ENCODE results near the gene CPEB3. TPM values are rescaled to one million over a fixed set of nuclear protein-coding genes. Genes with fewer than 3 reads are reported as not detected.
"Not testable (repeated sequence)": the region's sequence is repeated elsewhere in the genome, so short reads cannot be mapped to it uniquely, and the experiment has no call there.

CPEB3 gene
- total RNA-seq, 1 donor from 2014 or later = 1.1 TPM

DNA sequence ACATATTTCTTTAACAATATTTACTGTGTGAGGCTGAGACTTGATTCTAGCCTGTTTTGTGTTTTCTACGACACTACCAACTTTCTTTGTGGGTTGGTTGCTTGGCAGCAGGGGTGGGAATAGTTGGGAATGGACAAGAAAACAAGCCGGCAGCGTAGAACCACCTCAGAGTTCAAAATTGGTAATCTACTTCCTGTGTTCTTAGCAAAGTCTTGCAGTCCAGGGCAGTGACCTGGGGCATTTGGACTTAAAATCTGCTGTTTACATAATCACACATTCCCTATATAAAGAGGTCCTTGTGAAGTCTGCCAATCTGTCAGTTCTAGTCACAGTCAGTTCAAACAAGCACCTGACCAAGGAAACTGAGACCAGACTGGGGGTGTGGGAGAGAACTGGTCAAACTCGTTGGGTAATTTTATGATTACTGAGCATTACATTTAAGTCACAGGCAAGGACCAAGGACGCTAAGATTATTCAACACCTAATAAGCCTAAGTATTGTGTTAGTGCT is 167.9 kb downstream of the CPEB3 start:
- Mint-ChIP-seq H3K9me3 (ENCODE audit: low read depth) (no peaks in the 10 kb centered on the region), H3K27ac (ENCODE audit: unreplicated experiment) (no peak overlapping the region), H3K4me1 (ENCODE audit: low read depth) (peaks cover 37% of the 10 kb centered on the region), H3K4me3 (ENCODE audit: unreplicated experiment) (no peak overlapping the region), H3K36me3 (ENCODE audit: low read depth) (peaks cover 2% of the 10 kb centered on the region), H3K27me3 (ENCODE audit: low read depth) (no peaks in the 10 kb centered on the region)
- TF ChIP-seq, protein P1, sequence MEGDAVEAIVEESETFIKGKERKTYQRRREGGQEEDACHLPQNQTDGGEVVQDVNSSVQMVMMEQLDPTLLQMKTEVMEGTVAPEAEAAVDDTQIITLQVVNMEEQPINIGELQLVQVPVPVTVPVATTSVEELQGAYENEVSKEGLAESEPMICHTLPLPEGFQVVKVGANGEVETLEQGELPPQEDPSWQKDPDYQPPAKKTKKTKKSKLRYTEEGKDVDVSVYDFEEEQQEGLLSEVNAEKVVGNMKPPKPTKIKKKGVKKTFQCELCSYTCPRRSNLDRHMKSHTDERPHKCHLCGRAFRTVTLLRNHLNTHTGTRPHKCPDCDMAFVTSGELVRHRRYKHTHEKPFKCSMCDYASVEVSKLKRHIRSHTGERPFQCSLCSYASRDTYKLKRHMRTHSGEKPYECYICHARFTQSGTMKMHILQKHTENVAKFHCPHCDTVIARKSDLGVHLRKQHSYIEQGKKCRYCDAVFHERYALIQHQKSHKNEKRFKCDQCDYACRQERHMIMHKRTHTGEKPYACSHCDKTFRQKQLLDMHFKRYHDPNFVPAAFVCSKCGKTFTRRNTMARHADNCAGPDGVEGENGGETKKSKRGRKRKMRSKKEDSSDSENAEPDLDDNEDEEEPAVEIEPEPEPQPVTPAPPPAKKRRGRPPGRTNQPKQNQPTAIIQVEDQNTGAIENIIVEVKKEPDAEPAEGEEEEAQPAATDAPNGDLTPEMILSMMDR (IDR thresholded peaks at IDR 0.05) = no peak
- DNase-seq (ENCODE audit: low spot score) = no peak

GRCh38 chr10:92121686-92122492 is 169.0 kb downstream of the CPEB3 start:
- peaks cover 2% of the 10 kb centered on the region for H3K36me3 Mint-ChIP-seq (ENCODE audit: low read depth)
- H3K27ac Mint-ChIP-seq (ENCODE audit: unreplicated experiment) = no peak overlapping the region
- TF ChIP-seq, protein P1 (IDR thresholded peaks at IDR 0.05) = no peak
- DNase-seq (ENCODE audit: low spot score) = no peak
- no peaks in the 10 kb centered on the region for H3K27me3 Mint-ChIP-seq (ENCODE audit: low read depth)
- no peaks in the 10 kb centered on the region for H3K9me3 Mint-ChIP-seq (ENCODE audit: low read depth)
- H3K4me3 Mint-ChIP-seq (ENCODE audit: unreplicated experiment) = no peak overlapping the region
- peaks cover 37% of the 10 kb centered on the region for H3K4me1 Mint-ChIP-seq (ENCODE audit: low read depth)

GRCh38 chr10:92119340-92119739 is 171.5 kb downstream of the CPEB3 start:
- peaks cover 21% of the 10 kb centered on the region for H3K4me1 Mint-ChIP-seq (ENCODE audit: low read depth)
- TF ChIP-seq, protein P1 (IDR thresholded peaks at IDR 0.05) = no peak
- H3K9me3 Mint-ChIP-seq (ENCODE audit: low read depth) = no peaks in the 10 kb centered on the region
- H3K27ac Mint-ChIP-seq (ENCODE audit: unreplicated experiment) = no peak overlapping the region
- no peak overlapping the region for H3K4me3 Mint-ChIP-seq (ENCODE audit: unreplicated experiment)
- no peaks in the 10 kb centered on the region for H3K27me3 Mint-ChIP-seq (ENCODE audit: low read depth)
- DNase-seq (ENCODE audit: low spot score) = no peak
- H3K36me3 Mint-ChIP-seq (ENCODE audit: low read depth) = peaks cover 2% of the 10 kb centered on the region

GRCh38 chr10:92114917-92115316 is 176.0 kb downstream of the CPEB3 start:
- not testable (repeated sequence) for H3K4me1 Mint-ChIP-seq (ENCODE audit: low read depth); H3K36me3 Mint-ChIP-seq (ENCODE audit: low read depth); H3K4me3 Mint-ChIP-seq (ENCODE audit: unreplicated experiment); H3K9me3 Mint-ChIP-seq (ENCODE audit: low read depth); DNase-seq (ENCODE audit: low spot score); H3K27me3 Mint-ChIP-seq (ENCODE audit: low read depth); H3K27ac Mint-ChIP-seq (ENCODE audit: unreplicated experiment)

- Mint-ChIP-seq H3K36me3 (ENCODE audit: low read depth) (peaks cover 1% of the 10 kb centered on the region), H3K4me1 (ENCODE audit: low read depth) (peaks cover 4% of the 10 kb centered on the region), H3K27ac (ENCODE audit: unreplicated experiment) (no peak overlapping the region), H3K9me3 (ENCODE audit: low read depth) (no peaks in the 10 kb centered on the region), H3K4me3 (ENCODE audit: unreplicated experiment) (no peak overlapping the region), H3K27me3 (ENCODE audit: low read depth) (no peaks in the 10 kb centered on the region)
- no peak for DNase-seq (ENCODE audit: low spot score)
- TF ChIP-seq, protein P1 (IDR thresholded peaks at IDR 0.05) = no peak
Observed at GRCh38 chr10:92113911-92114600, 176.8 kb downstream of the CPEB3 start.

Data from chondrocyte (in vitro differentiated cells).